ENCODE measurements around the gene ATP10B. TPM values are rescaled to one million over a fixed set of nuclear protein-coding genes. Genes with fewer than 3 reads are reported as not detected.

Gene ATP10B
- polyA plus RNA-seq, 1 donor (not counting 4 experiments of a cell fraction or from before 2014, with no cell fraction given), result 0.25 TPM

- H3K4me2 ChIP-seq (ENCODE audit: control insufficient read depth, extremely low read depth, insufficient read depth, low read depth, low read length), result no peak overlapping the region
- dilution Hi-C loops (cut with MboI; ENCODE audit: extremely low pct_ligation_motif_present, low sequenced_read_pairs), result no loop called here
- no peak for FAIRE-seq
These were observed 184.9 kb downstream of the ATP10B start for GRCh38 chr5:160667160-160667559.

GRCh38 chr5:160665460-160665859, 186.6 kb downstream of the ATP10B start:
- dilution Hi-C loops (cut with MboI; ENCODE audit: extremely low pct_ligation_motif_present, low sequenced_read_pairs), result no loop called here
- no peak overlapping the region for H3K4me3 ChIP-seq (ENCODE audit: control insufficient read depth in 2 of 3, extremely low read depth in 1 of 3, insufficient read depth in 2 of 3, low read depth in 1 of 3, low read length in 3 of 3)
- H2AFZ ChIP-seq (ENCODE audit: control insufficient read depth, low read length), result no peak overlapping the region
- no peaks in the 10 kb centered on the region for H3K4me1 ChIP-seq (ENCODE audit: control insufficient read depth, extremely low read depth, insufficient read depth, low read length)
- H3K27me3 ChIP-seq (ENCODE audit: control insufficient read depth, extremely low read depth, insufficient read depth, low read length), result no peaks in the 10 kb centered on the region
- FAIRE-seq (no peak), DNase-seq (ENCODE audit: low read depth, low spot score) (no peak)
- TF ChIP-seq EZH2 (IDR thresholded peaks at IDR 0.05; ENCODE audit: low read length), result no peak
- TF ChIP-seq CTCF (optimal IDR thresholded peaks at IDR 0.05 in 1 of 3, IDR thresholded peaks at IDR 0.05 in 1 of 3, conservative IDR thresholded peaks at IDR 0.05 in 1 of 3; ENCODE audit: extremely low read depth in 1 of 3, insufficient read depth in 2 of 3, low read length in 3 of 3), result no peak
- no peak overlapping the region for H3K27ac ChIP-seq (ENCODE audit: control insufficient read depth, insufficient read depth, low read length)
- H3K4me2 ChIP-seq (ENCODE audit: control insufficient read depth, extremely low read depth, insufficient read depth, low read depth, low read length), result no peak overlapping the region
- H3K9me1 ChIP-seq (ENCODE audit: control insufficient read depth, extremely low read depth, insufficient read depth, low read length), result no peaks in the 10 kb centered on the region
- no peaks in the 10 kb centered on the region for H3K79me2 ChIP-seq (ENCODE audit: control insufficient read depth, insufficient read depth, low read length)
- no peaks in the 10 kb centered on the region for H4K20me1 ChIP-seq (ENCODE audit: control insufficient read depth, extremely low read depth, insufficient read depth, low read length)
- no peaks in the 10 kb centered on the region for H3K36me3 ChIP-seq (ENCODE audit: control insufficient read depth in 2 of 2, extremely low read depth in 1 of 2, insufficient read depth in 2 of 2, low read length in 2 of 2)
- no peak overlapping the region for H3K9ac ChIP-seq (ENCODE audit: control insufficient read depth, extremely low read depth, insufficient read depth, low read length)
- no peaks in the 10 kb centered on the region for H3K9me3 ChIP-seq (ENCODE audit: control insufficient read depth, low read depth, low read length)

More at GRCh38 chr5:160667160-160667559, 184.9 kb downstream of the ATP10B start:
- Histone ChIP-seq H3K27me3 (ENCODE audit: control insufficient read depth, extremely low read depth, insufficient read depth, low read length) (no peaks in the 10 kb centered on the region), H2AFZ (ENCODE audit: control insufficient read depth, low read length) (no peak overlapping the region), H3K9ac (ENCODE audit: control insufficient read depth, extremely low read depth, insufficient read depth, low read length) (no peak overlapping the region), H3K4me1 (ENCODE audit: control insufficient read depth, extremely low read depth, insufficient read depth, low read length) (no peaks in the 10 kb centered on the region), H3K9me3 (ENCODE audit: control insufficient read depth, low read depth, low read length) (no peaks in the 10 kb centered on the region), H3K4me3 (ENCODE audit: control insufficient read depth in 2 of 3, extremely low read depth in 1 of 3, insufficient read depth in 2 of 3, low read depth in 1 of 3, low read length in 3 of 3) (no peak overlapping the region), H4K20me1 (ENCODE audit: control insufficient read depth, extremely low read depth, insufficient read depth, low read length) (no peaks in the 10 kb centered on the region), H3K36me3 (ENCODE audit: control insufficient read depth in 2 of 2, extremely low read depth in 1 of 2, insufficient read depth in 2 of 2, low read length in 2 of 2) (no peaks in the 10 kb centered on the region), H3K79me2 (ENCODE audit: control insufficient read depth, insufficient read depth, low read length) (no peaks in the 10 kb centered on the region), H3K9me1 (ENCODE audit: control insufficient read depth, extremely low read depth, insufficient read depth, low read length) (no peaks in the 10 kb centered on the region), H3K27ac (ENCODE audit: control insufficient read depth, insufficient read depth, low read length) (no peak overlapping the region)
- TF ChIP-seq CTCF (optimal IDR thresholded peaks at IDR 0.05 in 1 of 3, IDR thresholded peaks at IDR 0.05 in 1 of 3, conservative IDR thresholded peaks at IDR 0.05 in 1 of 3; ENCODE audit: extremely low read depth in 1 of 3, insufficient read depth in 2 of 3, low read length in 3 of 3), result no peak
- DNase-seq (ENCODE audit: low read depth, low spot score), result no peak

Data from keratinocyte (primary cell).